A673 (cell line): ENCODE results near the gene KCNQ4. TPM values are rescaled to one million over a fixed set of nuclear protein-coding genes. Genes with fewer than 3 reads are reported as not detected.

Experiments
- BruUV-seq: library from RNA; stranded (reverse); fragments of 400-500 nt; replicated peaks from 2 replicates; lab custom pipeline; 2021; lab: Mats Ljungman, UMichigan
- CTCF ChIA-PET: fragments of 300-600 bp; sonication (Branson Sonifier 250); formaldehyde crosslinking; loops from one replicate; lab custom pipeline; 2022; ENCODE audit warnings: antibody characterized with exemption; lab: Charles Lee
- POLR2A ChIA-PET: fragments of 300-600 bp; sonication (Branson Sonifier 250); formaldehyde crosslinking; loops from one replicate; lab custom pipeline; 2022; ENCODE audit warnings: antibody characterized with exemption; ENCODE audit not compliant: low non-redundant PET; lab: Charles Lee
- DNase-seq: peaks from one replicate; pipeline ENCODE4 v3.0.0-alpha.2; 2015; ENCODE audit warnings: low spot score
- H3K27ac ChIP-seq: fragments of 200-600 bp; sonication (generic); 2 replicates; pipeline ENCODE4 v1.5.1; 2016; ENCODE audit warnings: mixed run types, low read depth, mild to moderate bottlenecking, mixed read lengths, antibody characterized with exemption, low read length; ENCODE audit not compliant: poor library complexity, severe bottlenecking
- H3K27me3 ChIP-seq: fragments of 200-600 bp; sonication (generic); replicated peaks from 2 replicates; pipeline ENCODE4 v1.6.1; 2017; ENCODE audit warnings: mixed run types, low read depth, mild to moderate bottlenecking, mixed read lengths, antibody characterized with exemption, low read length; ENCODE audit not compliant: insufficient read depth, poor library complexity
- H3K36me3 ChIP-seq: fragments of 200-600 bp; sonication (generic); 2 replicates; pipeline ENCODE4 v1.6.1; 2016; ENCODE audit warnings: mixed run types, mild to moderate bottlenecking, mixed read lengths, antibody characterized with exemption, low read length; ENCODE audit not compliant: insufficient read depth, poor library complexity, severe bottlenecking
- H3K4me1 ChIP-seq: fragments of 200-600 bp; sonication (generic); 2 replicates; pipeline ENCODE4 v1.6.1; 2017; ENCODE audit warnings: mixed run types, mild to moderate bottlenecking, mixed read lengths, antibody characterized with exemption, low read length; ENCODE audit not compliant: insufficient read depth, poor library complexity, severe bottlenecking
- H3K4me3 ChIP-seq: fragments of 200-600 bp; sonication (generic); 2 replicates; pipeline ENCODE4 v1.5.1; 2016; ENCODE audit warnings: low read depth, mixed run types, mild to moderate bottlenecking, mixed read lengths, low read length; ENCODE audit not compliant: poor library complexity, severe bottlenecking
- H3K9me3 ChIP-seq: fragments of 200-600 bp; sonication (generic); 2 replicates; pipeline ENCODE4 v1.6.1; 2016; ENCODE audit warnings: mixed run types, low read depth, mild to moderate bottlenecking, mixed read lengths, antibody characterized with exemption, low read length; ENCODE audit not compliant: poor library complexity, severe bottlenecking
- CTCF ChIP-seq: fragments of 300-800, 200-600 bp; sonication (generic); conservative IDR thresholded peaks from 2 replicates; pipeline ENCODE4 v1.5.1; 2017; ENCODE audit warnings: low read depth, mild to moderate bottlenecking, antibody characterized with exemption, low read length, moderate library complexity, mixed read lengths
- EZH2 ChIP-seq: fragments of 200-600 bp; sonication (generic); IDR thresholded peaks from 2 replicates; pipeline ENCODE4 v1.6.1; 2017; ENCODE audit warnings: borderline replicate concordance, low read depth, mild to moderate bottlenecking, mixed read lengths, antibody characterized with exemption, low read length; ENCODE audit not compliant: poor library complexity, severe bottlenecking
- intact Hi-C: fragments of 100-400 bp; cut with micrococcal nuclease; formaldehyde crosslinking; loops from one replicate; pipeline ENCODE4 v1.10.0; 2022; ENCODE audit not compliant: unreplicated experiment
- total RNA-seq: library from RNA; stranded (reverse); gene quantifications from 2 replicates; pipeline ENCODE4 v1.2.3, GENCODE V29; 2021

Gene KCNQ4
- total RNA-seq, 1 experiment from 2014 or later = 0.62 TPM

DNA sequence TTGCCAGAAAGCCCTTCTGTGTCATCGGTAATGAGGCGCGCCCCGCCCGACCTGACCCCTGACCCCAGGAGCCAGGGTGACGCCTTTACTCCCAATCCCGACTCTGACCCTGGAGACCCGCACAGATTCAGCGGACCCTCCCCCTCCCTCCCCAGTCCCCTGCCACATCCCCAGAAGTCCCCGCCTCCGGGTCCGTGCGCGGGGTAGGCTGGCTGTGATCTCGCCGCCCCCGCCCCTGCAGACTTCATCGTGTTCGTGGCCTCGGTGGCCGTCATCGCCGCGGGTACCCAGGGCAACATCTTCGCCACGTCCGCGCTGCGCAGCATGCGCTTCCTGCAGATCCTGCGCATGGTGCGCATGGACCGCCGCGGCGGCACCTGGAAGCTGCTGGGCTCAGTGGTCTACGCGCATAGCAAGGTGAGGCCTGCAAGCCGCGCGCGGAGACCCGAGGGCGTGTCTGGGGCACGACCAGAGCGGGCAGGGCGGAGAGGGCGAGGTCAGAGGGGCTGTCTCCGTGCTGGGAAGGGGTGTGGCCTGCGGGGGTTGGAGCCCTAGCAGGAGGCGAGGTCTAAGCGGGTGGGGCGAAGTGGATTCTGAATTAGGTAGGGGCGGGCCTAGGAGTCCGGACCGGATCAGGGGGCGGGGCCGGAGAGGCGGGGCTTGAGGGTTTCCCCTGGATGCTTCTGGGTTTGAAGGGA lies 34.8 kb downstream of the KCNQ4 start:
- Histone ChIP-seq H3K27ac (no peak overlapping the region), H3K27me3 (no peaks in the 10 kb centered on the region), H3K9me3 (no peaks in the 10 kb centered on the region), H3K4me3 (peak overlapping the region; percentile 46), H3K4me1 (no peaks in the 10 kb centered on the region), H3K36me3 (no peaks in the 10 kb centered on the region)
- intact Hi-C loops = no loop called here
- ChIA-PET CTCF (no interaction called here), POLR2A (interaction anchor here (0.6 kb wide), 1 partner anchor 9 kb away, joined by 7 read pairs; no protein-coding TSS in a partner anchor)
- peak; percentile 78 for DNase-seq
- no TSS peak for BruUV-seq
- TF ChIP-seq CTCF (no peak), EZH2 (no peak)

DNA sequence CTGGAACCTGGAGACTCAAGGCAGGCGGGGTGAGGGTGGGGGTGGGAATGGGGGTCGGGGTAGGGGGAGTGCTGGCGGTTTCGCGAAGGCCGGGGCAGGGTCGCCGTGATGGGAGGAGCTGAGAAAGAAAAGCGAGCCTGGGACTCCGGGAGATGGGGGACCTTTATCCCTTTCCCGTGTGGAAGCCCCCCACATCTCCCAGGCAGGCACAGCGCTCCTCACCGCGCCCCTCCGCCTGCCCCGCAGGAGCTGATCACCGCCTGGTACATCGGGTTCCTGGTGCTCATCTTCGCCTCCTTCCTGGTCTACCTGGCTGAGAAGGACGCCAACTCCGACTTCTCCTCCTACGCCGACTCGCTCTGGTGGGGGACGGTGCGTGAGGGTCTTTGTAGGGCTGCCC lies 35.5 kb downstream of the KCNQ4 start:
- BruUV-seq = no TSS peak
- TF ChIP-seq CTCF (no peak), EZH2 (no peak)
- Histone ChIP-seq H3K4me3 (no peak overlapping the region), H3K27ac (no peak overlapping the region), H3K9me3 (no peaks in the 10 kb centered on the region), H3K4me1 (no peaks in the 10 kb centered on the region), H3K27me3 (no peaks in the 10 kb centered on the region), H3K36me3 (no peaks in the 10 kb centered on the region)
- no peak for DNase-seq
- intact Hi-C loops = no loop called here
- ChIA-PET POLR2A (interaction anchor here (0.6 kb wide), 1 partner anchor 10 kb away, joined by 7 read pairs; no protein-coding TSS in a partner anchor), CTCF (no interaction called here)

DNA sequence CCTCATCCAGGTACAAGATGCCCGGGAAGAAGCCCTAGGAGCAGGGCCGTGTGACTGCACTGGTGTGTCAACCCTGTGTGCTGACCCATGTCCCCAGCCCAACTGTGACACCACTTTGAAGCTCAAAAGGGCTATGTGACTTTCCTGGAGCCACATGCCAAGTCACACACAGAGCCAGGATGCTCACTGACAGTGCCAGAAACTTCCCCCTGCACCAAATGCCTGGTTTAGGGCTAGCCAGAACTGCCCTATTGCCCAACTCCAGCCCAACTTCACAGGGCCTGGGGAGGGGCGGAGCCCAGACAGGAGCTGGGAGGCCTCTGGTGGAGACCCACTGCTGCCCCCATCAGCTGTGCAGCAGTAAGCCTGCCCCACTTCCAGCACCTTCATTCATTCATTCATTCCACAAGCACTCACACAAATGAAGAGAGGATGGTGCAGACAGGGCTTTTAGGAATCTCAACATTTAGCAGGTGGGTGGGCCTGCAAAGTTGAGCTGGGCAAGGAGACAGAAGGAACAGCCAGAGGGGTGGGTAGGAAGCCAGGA lies 36.7 kb downstream of the KCNQ4 start:
- Histone ChIP-seq H3K27ac (no peak overlapping the region), H3K9me3 (no peaks in the 10 kb centered on the region), H3K4me3 (no peak overlapping the region), H3K36me3 (no peaks in the 10 kb centered on the region), H3K4me1 (no peaks in the 10 kb centered on the region), H3K27me3 (no peaks in the 10 kb centered on the region)
- BruUV-seq = no TSS peak
- intact Hi-C loops = no loop called here
- TF ChIP-seq EZH2 = no peak
- no peak for TF ChIP-seq CTCF
- no peak for DNase-seq
- ChIA-PET CTCF (no interaction called here), POLR2A (interaction anchor here (0.6 kb wide), 1 partner anchor 42 kb away, joined by 5 read pairs; the partner anchor contains the start of gene CITED4)
